Measurements from ENCODE around the gene HCRTR1. TPM values are rescaled to one million over a fixed set of nuclear protein-coding genes. Genes with fewer than 3 reads are reported as not detected.
A peak's percentile ranks its signal among the peaks of the same experiment; 100 is the strongest.

The HCRTR1 gene
- total and polyA plus RNA-seq, 11 donors: 0.21 to 0.82 (median 0.30) TPM; not detected in 4

DNA sequence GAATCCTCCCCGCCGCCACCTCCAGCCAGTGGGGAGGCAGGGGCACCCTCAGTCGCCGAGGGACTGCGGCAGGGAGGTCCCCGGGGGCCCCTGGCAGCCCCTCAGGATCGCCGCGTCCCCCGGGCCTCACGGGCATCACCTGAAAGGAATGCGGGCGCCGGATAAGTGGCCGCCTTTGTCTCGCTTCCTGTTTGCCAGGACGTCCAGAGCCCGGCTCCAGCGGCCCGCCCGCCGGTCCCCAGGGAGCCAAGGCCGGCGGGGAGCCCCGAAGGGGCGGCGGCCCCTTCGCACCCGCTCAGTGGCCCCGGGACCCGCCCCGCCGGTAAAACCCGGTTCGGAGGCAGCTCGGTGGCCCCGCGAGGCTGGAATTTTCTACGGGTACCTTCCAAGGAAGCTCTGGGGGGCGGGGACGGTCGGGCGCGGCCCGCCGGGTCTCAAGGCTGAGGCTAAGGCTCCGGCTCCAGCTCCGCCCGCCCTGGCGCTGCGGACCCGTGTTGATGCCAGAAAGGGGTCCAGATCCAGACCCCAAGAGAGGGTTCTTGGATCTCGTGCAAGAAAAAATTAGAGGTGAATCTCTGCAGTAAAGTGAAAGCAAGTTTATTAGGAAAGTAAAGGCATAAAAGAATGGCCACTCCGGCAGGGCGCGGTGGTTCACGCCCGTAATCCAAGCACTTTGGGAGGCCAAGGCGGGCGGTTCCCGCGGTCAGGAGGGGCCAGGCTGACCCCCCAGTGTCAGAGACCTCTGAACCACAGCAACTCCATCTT is 28.6 kb upstream of the HCRTR1 start:
- 18 to 45% (median 30%) methylated on average over 26 to 62 of the region's 62 CpGs for WGBS, 4 donors

GRCh38 chr1:31591425-31592093 is 25.9 kb upstream of the HCRTR1 start:
- no peak for DNase-seq
- Histone ChIP-seq H3K4me1 (peaks cover 8 to 51% (median 36%) of the 10 kb centered on the region in 12 donors), H3K36me3 (peaks cover 0 to 11% (median 10%) of the 10 kb centered on the region in 9 donors), H3K4me3 (no peak overlapping the region), H3K9me3 (no peaks in the 10 kb centered on the region), H3K27ac (peak overlapping the region in 3 of 12 donors; percentile 20 to 53 (median 45)), H3K27me3 (peaks cover 0 to 11% (median 0%) of the 10 kb centered on the region in 9 donors)
- intact Hi-C loops (cut with DNase I): loop anchor here in 3 of 10 donors (2.0 to 10.0 kb wide), 2 partner anchors 25 to 193 kb away; no protein-coding TSS in a partner anchor
- WGBS, 4 donors: 55 to 58% (median 57%) methylated on average over 11 of the region's 11 CpGs
- TF ChIP-seq, protein P1, sequence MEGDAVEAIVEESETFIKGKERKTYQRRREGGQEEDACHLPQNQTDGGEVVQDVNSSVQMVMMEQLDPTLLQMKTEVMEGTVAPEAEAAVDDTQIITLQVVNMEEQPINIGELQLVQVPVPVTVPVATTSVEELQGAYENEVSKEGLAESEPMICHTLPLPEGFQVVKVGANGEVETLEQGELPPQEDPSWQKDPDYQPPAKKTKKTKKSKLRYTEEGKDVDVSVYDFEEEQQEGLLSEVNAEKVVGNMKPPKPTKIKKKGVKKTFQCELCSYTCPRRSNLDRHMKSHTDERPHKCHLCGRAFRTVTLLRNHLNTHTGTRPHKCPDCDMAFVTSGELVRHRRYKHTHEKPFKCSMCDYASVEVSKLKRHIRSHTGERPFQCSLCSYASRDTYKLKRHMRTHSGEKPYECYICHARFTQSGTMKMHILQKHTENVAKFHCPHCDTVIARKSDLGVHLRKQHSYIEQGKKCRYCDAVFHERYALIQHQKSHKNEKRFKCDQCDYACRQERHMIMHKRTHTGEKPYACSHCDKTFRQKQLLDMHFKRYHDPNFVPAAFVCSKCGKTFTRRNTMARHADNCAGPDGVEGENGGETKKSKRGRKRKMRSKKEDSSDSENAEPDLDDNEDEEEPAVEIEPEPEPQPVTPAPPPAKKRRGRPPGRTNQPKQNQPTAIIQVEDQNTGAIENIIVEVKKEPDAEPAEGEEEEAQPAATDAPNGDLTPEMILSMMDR (IDR thresholded peaks at IDR 0.05): no peak
- no peak for TF ChIP-seq POLR2A (IDR thresholded peaks at IDR 0.05)
- ATAC-seq: no peak

More for the DNA sequence above, 28.6 kb upstream of the HCRTR1 start:
- TF ChIP-seq, protein P1 (IDR thresholded peaks at IDR 0.05): no peak
- TF ChIP-seq POLR2A (IDR thresholded peaks at IDR 0.05): peak in 1 of 2 donors; percentile 29
- DNase-seq (peak; percentile 57 to 84 (median 75)), ATAC-seq (peak in 3 of 4 donors; percentile 23 to 26 (median 25))
- Histone ChIP-seq H3K9me3 (no peaks in the 10 kb centered on the region), H3K36me3 (peaks cover 0 to 36% (median 33%) of the 10 kb centered on the region in 9 donors), H3K27ac (peak overlapping the region; percentile 75 to 98 (median 92)), H3K4me3 (peak overlapping the region in 10 of 12 donors; percentile 24 to 52 (median 40)), H3K4me1 (peaks cover 19 to 65% (median 56%) of the 10 kb centered on the region in 12 donors), H3K27me3 (peaks cover 0 to 11% (median 0%) of the 10 kb centered on the region in 9 donors)
- intact Hi-C loops (cut with DNase I): loop anchor here in 1 of 10 donors (2.0 kb wide), 1 partner anchor 14 kb away; no protein-coding TSS in a partner anchor

DNA sequence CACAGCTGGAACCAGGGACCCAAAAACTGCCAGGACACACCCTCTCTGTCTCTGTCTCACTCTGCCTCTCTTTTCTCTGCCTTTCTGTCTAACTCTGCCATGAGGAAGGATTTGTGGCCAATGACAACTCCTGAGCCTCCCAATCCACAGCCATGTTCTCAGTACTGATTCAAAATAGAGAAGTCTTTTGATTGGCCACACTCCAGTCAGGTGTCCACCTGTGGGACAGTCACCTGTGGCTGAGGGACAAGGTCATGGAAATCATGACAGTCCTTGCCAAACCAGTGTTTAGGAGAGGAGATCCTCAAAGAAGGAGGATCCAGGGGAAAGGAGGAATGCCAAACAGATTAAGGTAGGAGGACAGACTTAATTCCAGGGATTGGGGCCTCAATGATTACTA is 25.4 kb upstream of the HCRTR1 start:
- H3K4me1 ChIP-seq: peaks cover 7 to 50% (median 31%) of the 10 kb centered on the region in 12 donors
- ATAC-seq (no peak), DNase-seq (no peak)
- intact Hi-C loops (cut with DNase I): loop anchor here in 3 of 10 donors (2.0 to 10.0 kb wide), 2 partner anchors 25 to 193 kb away; no protein-coding TSS in a partner anchor
- TF ChIP-seq POLR2A (IDR thresholded peaks at IDR 0.05): no peak
- TF ChIP-seq, protein P1 (IDR thresholded peaks at IDR 0.05): no peak
- H3K27ac ChIP-seq: peak overlapping the region in 3 of 12 donors; percentile 20 to 53 (median 45)
- peaks cover 0 to 6% (median 5%) of the 10 kb centered on the region in 9 donors for H3K36me3 ChIP-seq
- H3K9me3 ChIP-seq: no peaks in the 10 kb centered on the region
- H3K4me3 ChIP-seq: no peak overlapping the region
- peaks cover 0 to 11% (median 0%) of the 10 kb centered on the region in 9 donors for H3K27me3 ChIP-seq

Measured in heart left ventricle (tissue), 16 donors.